Ovary (tissue), 9 donors: ENCODE results near the gene SIRT1. TPM values are rescaled to one million over a fixed set of nuclear protein-coding genes. Genes with fewer than 3 reads are reported as not detected.
"Not testable (repeated sequence)": the region's sequence is repeated elsewhere in the genome, so short reads cannot be mapped to it uniquely, and the experiment has no call there.

Experiments used
- DNase-seq, 5 donors: peaks; one replicate each; pipeline ENCODE4 v3.0.0-alpha.2; 2019 to 2020
- H3K27ac ChIP-seq, 2 donors: fragments of 200-600 bp; one replicate each; pipeline versions ENCODE4 v1.5.1 to v1.8.0; 2019 to 2022
- H3K27me3 ChIP-seq: fragments of 200-600 bp; one replicate; pipeline ENCODE4 v1.8.0; 2022
- H3K36me3 ChIP-seq: fragments of 200-600 bp; sonication (generic); one replicate; pipeline ENCODE4 v1.5.1; 2019
- H3K4me1 ChIP-seq: one replicate; pipeline ENCODE4 v1.8.1; 2013; ENCODE audit warnings: mild to moderate bottlenecking, moderate library complexity; ENCODE audit not compliant: insufficient read depth
- H3K4me3 ChIP-seq: fragments of 200-600 bp; sonication (generic); one replicate; pipeline ENCODE4 v1.5.1; 2017
- H3K9me3 ChIP-seq, 2 donors: fragments of 200-600 bp in 1 of 2; sonication (generic) in 1 of 2; one replicate each; pipeline versions ENCODE4 v1.5.1 to v1.8.1; 2013 to 2019; ENCODE audit warnings: mild to moderate bottlenecking in 1 of 2, moderate library complexity in 1 of 2
- EP300 ChIP-seq: sonication (generic); formaldehyde crosslinking; IDR thresholded peaks from one replicate; pipeline ENCODE4 v1.6.1; 2017; ENCODE audit warnings: antibody characterized with exemption
- POLR2A ChIP-seq: fragments of 450-650 bp; IDR thresholded peaks from one replicate; pipeline ENCODE4 v1.6.1; 2017; ENCODE audit warnings: antibody characterized with exemption, mild to moderate bottlenecking, moderate library complexity
- WGBS, 3 donors: extraction: QIAGEN DNeasy Blood & Tissue Kit in 1 of 3; methylation state at CpG; one replicate each; pipeline versions ENCODE4 v1.1.5 to v1.1.7; 2013 to 2017; 5-methylcytosine and 5-hydroxymethylcytosine counted together
- intact Hi-C, 4 donors: fragments of 100-400 bp; cut with DNase I; formaldehyde crosslinking; loops; one replicate each; pipeline versions ENCODE4 v1.11.0 to v1.15.1; 2022 to 2023
- polyA plus RNA-seq, 2 donors: library from polyadenylated mRNA; stranded (reverse); fragments of 200-250 nt in 1 of 2; fragments of 350-450 nt in 1 of 2; fragmentation: Illumina TruSeq in 1 of 2; extraction: RNeasy Lipid Tissue Mini Kit (QIAGEN cat#74804) in 1 of 2; gene quantifications; one replicate each; pipeline ENCODE4 v1.2.3, GENCODE V29; 2013 to 2014
- total RNA-seq, 7 donors: library from RNA; depleted of rRNA in 2 of 7; stranded (reverse); fragments of >200 nt in 2 of 7; fragmentation: NEBNext Ultra II Directional in 3 of 7; extraction: Animal tissue kit (Norgen Biotek cat#: 25700) in 3 of 7; gene quantifications; one replicate each; pipeline versions ENCODE4 v1.1.0 to v1.2.4, GENCODE V29; 2016 to 2023
- TF ChIP-seq, protein P1 (sequence below), 3 donors: fragments of 450-650 bp in 2 of 3; fragments of 200-600 bp in 1 of 3; IDR thresholded peaks; one replicate each; pipeline versions ENCODE4 v1.5.1 to v1.8.0; 2016 to 2022; ENCODE audit warnings: antibody characterized with exemption in 3 of 3, mild to moderate bottlenecking in 1 of 3
- donor health status: DM: no; HTN: no; CAD: no; lungs with moderate emphysema.
- donor health status: DM: no; HTN: no; CAD: no.
- donor health status: Bipolar disorder and iron deficiency.
- donor health status: DM: yes; HTN: yes; CAD: no.
- donor health status: DM: no; HTN: no; CAD: no.
- donor health status: DM: yes; HTN: yes; CAD: no.

SIRT1 gene
- total and polyA plus RNA-seq, 9 donors, result 21.5 to 38.5 (median 31.2) TPM

DNA sequence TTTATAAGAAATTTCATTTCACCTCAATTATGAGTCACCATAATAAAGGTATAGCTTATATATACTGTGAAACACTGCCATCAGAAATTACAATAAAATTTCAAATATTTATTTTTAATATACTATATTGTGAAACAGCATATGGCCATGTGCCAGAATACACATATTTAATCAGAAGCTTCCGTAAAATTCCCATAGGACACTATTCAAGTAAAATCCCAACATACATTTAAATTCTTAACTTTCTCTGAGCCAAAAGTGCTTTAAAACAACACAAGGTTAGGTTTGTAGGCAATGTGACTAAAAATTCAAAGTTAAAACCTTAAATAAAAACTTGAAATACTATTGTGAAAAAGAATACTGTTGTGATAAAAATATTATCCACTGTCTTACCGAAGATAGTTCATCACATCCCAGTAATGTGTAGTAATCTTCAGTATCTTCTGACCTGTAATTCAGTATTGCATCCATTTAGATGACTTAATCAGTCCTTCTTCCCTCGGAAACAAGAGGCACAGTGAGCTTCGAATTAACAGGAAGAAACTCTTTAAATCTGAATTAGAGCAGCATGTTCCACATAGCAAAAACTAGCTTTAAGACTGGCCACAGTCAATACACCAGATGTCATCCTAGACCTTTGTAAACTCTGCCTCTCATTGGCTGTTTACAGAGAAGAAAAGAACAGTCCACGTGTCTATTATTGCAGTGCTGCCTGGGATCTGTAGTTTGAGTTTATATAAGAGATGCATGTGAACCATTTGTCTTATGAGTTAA lies 46.7 kb upstream of the SIRT1 start, which contains the start of gene DNAJC12:
TSS of gene DNAJC12 (minus strand) at position 648 of the 774 bp plus-strand sequence. CDS start at position 471, 177 bp downstream.
- Histone ChIP-seq H3K36me3 (no peaks in the 10 kb centered on the region), H3K27me3 (no peaks in the 10 kb centered on the region), H3K4me1 (no peaks in the 10 kb centered on the region), H3K27ac (peak within 1 kb of the TSS in 1 of 2 donors; percentile 31), H3K4me3 (peak within 1 kb of the TSS; percentile 33), H3K9me3 (no peaks in the 10 kb centered on the region)
- TF ChIP-seq POLR2A (peak; percentile 26), EP300 (no peak)
- TF ChIP-seq, protein P1, sequence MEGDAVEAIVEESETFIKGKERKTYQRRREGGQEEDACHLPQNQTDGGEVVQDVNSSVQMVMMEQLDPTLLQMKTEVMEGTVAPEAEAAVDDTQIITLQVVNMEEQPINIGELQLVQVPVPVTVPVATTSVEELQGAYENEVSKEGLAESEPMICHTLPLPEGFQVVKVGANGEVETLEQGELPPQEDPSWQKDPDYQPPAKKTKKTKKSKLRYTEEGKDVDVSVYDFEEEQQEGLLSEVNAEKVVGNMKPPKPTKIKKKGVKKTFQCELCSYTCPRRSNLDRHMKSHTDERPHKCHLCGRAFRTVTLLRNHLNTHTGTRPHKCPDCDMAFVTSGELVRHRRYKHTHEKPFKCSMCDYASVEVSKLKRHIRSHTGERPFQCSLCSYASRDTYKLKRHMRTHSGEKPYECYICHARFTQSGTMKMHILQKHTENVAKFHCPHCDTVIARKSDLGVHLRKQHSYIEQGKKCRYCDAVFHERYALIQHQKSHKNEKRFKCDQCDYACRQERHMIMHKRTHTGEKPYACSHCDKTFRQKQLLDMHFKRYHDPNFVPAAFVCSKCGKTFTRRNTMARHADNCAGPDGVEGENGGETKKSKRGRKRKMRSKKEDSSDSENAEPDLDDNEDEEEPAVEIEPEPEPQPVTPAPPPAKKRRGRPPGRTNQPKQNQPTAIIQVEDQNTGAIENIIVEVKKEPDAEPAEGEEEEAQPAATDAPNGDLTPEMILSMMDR (IDR thresholded peaks at IDR 0.05), result no peak
- no peak for DNase-seq
- 4 to 11% (median 4%) methylated on average over 5 of the region's 5 CpGs for WGBS, 3 donors
- intact Hi-C loops, result no loop called here

DNA sequence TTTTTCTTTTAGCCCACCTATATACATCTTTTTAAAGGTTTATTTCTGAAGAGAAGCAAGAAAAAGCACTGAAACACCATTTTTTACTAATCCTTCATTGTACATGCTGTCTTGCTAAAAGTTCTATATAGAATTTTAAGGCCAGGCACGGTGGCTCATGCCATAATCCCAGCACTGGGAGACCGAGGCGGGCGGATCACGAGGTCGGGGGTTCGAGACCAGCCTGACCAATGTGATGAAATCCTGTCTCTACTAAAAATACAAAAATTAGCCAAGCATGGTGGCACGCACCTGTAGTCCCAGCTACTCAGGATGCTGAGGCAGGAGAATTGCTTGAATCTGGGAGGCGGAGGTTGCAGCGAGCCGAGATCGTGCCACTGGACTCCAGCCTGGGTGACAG lies 44.9 kb upstream of the SIRT1 start:
- DNase-seq, H3K4me1 ChIP-seq, H3K36me3 ChIP-seq, H3K27ac ChIP-seq, H3K4me3 ChIP-seq, intact Hi-C loops, H3K27me3 ChIP-seq, H3K9me3 ChIP-seq: not testable (repeated sequence)
- WGBS, 3 donors, result 96% methylated on average over 12 of the region's 12 CpGs

DNA sequence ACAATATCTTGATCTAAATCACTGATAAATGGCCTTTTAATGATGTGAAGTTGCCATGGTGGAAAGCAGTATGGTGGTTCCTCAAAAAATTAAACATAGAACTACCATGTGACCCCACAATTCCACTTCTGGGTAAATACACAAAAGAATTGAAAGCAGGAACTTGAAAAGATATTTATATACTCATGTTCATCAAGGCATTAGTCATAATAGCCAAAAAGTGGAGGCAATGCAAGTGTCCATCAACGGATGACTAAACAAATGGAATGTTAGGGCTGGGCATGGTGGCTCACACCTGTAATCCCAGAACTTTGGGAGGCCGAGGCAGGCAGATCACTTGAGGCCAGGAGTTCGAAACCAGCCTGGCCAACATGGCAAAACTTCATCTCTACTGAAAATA lies 44.5 kb upstream of the SIRT1 start:
- no peaks in the 10 kb centered on the region for H3K9me3 ChIP-seq
- TF ChIP-seq EP300 (no peak), POLR2A (no peak)
- WGBS, 3 donors, result 86 to 87% (median 87%) methylated on average over 3 of the region's 3 CpGs
- no peaks in the 10 kb centered on the region for H3K4me1 ChIP-seq
- H3K27ac ChIP-seq, result no peak overlapping the region
- H3K27me3 ChIP-seq, result no peaks in the 10 kb centered on the region
- intact Hi-C loops, result loop anchor here in 1 of 4 donors (10.0 kb wide), 1 partner anchor 495 kb away; the partner anchor contains the start of genes HNRNPH3 and PBLD
- H3K36me3 ChIP-seq, result no peaks in the 10 kb centered on the region
- no peak overlapping the region for H3K4me3 ChIP-seq
- no peak for DNase-seq

DNA sequence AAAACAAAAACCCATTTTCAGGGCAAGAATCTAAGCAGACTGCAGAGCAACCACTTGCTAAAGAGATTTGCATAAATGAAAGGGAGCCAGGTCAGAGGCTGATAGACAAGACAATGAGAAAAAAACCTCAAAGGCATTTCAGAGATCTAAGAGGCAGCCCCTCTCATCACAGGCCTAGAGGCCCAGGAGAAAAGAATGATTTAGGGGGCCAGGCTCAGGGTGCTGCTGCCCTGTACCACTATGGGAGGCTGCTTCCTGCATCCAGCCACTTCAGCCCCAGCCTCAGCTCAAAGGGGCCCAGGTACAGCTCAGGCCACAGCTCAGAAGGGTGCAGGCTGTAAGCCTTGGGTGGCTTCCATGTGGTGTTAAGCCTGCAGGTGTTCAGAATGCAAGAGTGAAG lies 42.7 kb upstream of the SIRT1 start:
- H3K27me3 ChIP-seq, result no peaks in the 10 kb centered on the region
- intact Hi-C loops, result loop anchor here in 1 of 4 donors (10.0 kb wide), 1 partner anchor 493 kb away; the partner anchor contains the start of genes HNRNPH3 and PBLD
- DNase-seq, result no peak

DNA sequence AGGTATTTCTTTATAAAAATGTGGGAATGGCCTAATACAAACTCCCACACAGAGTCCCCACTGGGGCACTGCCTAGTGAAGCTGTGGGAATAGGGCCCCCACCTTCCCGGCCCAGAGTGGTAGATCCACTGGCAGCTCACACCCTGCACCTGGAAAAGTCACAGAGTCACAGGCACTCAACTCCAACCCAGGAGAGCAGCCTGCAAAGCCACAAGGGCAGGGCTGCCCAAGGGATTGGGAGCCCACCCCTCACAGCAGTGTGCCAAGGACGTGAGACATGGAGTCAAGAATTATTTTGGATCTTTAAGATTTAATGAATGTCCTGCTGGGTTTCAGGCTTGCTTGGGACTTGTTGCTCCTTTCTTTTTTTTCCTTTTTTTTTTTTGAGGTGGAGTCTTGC lies 41.2 kb upstream of the SIRT1 start:
- TF ChIP-seq POLR2A (no peak), EP300 (no peak)
- TF ChIP-seq, protein P1 (IDR thresholded peaks at IDR 0.05), result no peak
- H3K27me3 ChIP-seq, result no peaks in the 10 kb centered on the region
- no peak overlapping the region for H3K4me3 ChIP-seq
- H3K27ac ChIP-seq, result no peak overlapping the region
- H3K36me3 ChIP-seq, result no peaks in the 10 kb centered on the region
- intact Hi-C loops, result loop anchor here in 1 of 4 donors (10.0 kb wide), 1 partner anchor 492 kb away; the partner anchor contains the start of genes HNRNPH3 and PBLD
- H3K4me1 ChIP-seq, result no peaks in the 10 kb centered on the region
- no peak for DNase-seq
- H3K9me3 ChIP-seq, result no peaks in the 10 kb centered on the region
- 81 to 93% (median 88%) methylated on average over 2 of the region's 2 CpGs for WGBS, 3 donors

More for the DNA sequence above, 42.7 kb upstream of the SIRT1 start:
- TF ChIP-seq POLR2A (no peak), EP300 (no peak)
- TF ChIP-seq, protein P1 (IDR thresholded peaks at IDR 0.05), result no peak
- Histone ChIP-seq H3K9me3 (no peaks in the 10 kb centered on the region), H3K27ac (no peak overlapping the region), H3K4me3 (no peak overlapping the region), H3K36me3 (no peaks in the 10 kb centered on the region), H3K4me1 (no peaks in the 10 kb centered on the region)
